IPS-18c (cell line): ENCODE results near the gene TTLL11.

Experiments used
- H3K4me3 ChIP-seq: 2 replicates; pipeline ENCODE4 v1.7.0; 2013; ENCODE audit warnings: low read depth, mild to moderate bottlenecking, low read length, moderate library complexity; ENCODE audit not compliant: insufficient read depth
- H3K9me3 ChIP-seq: one replicate; pipeline ENCODE4 v1.6.1; 2013; ENCODE audit warnings: mild to moderate bottlenecking, low read length, moderate library complexity; ENCODE audit not compliant: control insufficient read depth, insufficient read depth

The TTLL11 gene

DNA sequence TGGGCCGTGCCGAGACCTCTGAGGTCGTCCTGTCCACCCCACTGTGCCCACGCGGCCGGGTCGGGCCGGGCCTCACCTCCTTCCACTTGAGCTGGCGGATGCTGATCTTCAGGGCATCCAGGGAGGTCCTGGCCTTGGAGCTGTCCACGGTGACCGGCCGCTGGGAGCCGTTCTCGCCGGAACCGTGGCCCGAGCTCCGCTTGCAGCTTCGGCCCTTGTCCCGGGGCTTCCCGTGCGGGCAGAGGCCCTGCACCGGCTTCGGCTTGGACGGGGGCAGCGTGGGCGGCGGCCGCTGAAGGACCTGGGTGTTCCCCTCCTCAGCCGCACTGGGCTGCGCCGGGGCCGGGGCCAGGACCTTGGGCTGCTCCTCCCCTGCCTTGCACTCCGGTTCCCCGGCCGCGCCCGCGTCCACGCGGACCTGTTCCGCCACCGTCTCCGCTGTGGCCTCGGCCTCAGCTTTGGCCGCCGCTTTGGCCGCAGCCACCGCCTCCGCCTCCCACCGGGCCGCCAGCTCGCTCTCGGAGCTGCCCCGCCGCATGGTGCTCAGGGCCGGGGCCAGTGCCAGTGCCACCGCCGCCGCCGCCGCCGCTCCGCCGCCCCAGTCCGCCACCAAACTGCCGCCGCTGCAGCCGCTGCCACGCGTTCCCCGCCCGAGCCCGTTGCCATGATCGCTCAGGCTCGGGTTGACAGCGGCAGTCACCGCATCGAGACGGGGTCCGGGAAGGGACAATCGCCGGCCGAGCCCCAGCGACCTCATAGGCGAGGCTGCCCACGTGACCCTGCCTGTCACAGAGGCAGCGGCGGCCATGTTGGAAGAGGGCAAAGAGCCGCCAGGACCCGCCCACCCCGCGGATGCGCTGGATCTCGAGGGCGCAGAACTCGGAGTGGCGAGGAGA, at the start of gene TTLL11:
TTLL11 (minus strand) TSS at position 698 of the 896 bp plus-strand sequence; CDS start at position 538, 160 bp downstream.
- Histone ChIP-seq H3K4me3 (peak within 1 kb of the TSS; percentile 75), H3K9me3 (no peaks in the 10 kb centered on the region)

DNA sequence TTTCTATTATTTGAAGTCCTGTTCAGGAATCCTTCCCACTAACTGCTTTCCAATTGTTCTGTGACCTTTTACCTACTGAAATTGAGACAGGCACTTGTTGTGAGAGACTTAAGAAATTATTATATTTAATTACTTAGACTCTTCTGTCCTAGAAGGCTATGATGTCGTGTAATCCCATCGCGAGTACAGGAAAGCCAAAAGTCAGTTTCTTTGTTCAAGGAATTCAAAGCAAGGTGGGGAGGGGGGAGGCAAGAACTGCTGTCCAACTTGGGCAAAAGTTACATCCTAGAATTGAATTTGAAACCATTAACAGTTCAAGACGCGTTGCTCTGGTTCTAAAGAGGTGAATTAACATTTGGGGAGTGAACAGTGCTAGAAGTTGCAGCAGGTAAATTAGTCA, 48.6 kb upstream of the TTLL11 start:
- H3K9me3 ChIP-seq = no peaks in the 10 kb centered on the region
- no peak overlapping the region for H3K4me3 ChIP-seq

DNA sequence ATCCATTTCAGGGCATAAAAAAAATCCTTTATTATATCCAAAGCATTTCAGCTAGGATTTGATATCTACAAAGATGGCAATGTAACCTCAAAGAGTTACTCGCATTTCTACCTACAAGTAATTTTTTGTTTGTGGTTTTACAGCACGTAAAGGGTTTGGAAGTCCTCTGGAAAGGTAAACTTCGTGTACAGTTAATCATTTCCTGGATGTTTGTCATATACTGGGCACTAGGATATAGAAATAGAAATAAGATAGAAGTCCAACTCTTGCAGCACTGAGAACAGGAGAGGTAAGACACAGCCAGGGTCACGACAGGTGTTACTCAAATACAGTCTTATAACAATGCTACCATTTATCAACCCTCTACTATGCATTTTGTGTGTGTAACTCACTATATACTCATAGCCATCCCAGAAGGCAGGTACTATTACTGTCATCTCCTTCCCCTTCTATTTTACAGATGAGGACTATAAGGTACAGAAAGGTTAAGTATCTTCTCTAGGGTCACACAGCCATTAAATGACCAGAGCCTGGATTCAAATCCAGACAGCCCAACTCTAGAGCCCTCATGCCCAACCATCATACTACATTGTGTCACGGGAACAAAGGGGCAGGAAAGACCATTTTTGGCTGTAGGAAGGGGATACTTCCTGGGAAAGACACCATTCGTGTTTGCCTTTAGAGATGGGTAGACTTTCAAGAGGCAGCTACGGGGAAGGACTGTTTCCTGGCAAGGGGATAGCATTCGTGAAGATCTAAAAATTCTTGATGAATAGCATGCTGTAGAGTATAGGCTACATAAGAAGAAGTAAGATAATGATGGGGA, 47.5 kb upstream of the TTLL11 start:
- no peak overlapping the region for H3K4me3 ChIP-seq
- H3K9me3 ChIP-seq = no peaks in the 10 kb centered on the region

- Histone ChIP-seq H3K4me3 (no peak overlapping the region), H3K9me3 (no peaks in the 10 kb centered on the region)
Observed at GRCh38 chr9:122138560-122139268, 45.6 kb upstream of the TTLL11 start.

DNA sequence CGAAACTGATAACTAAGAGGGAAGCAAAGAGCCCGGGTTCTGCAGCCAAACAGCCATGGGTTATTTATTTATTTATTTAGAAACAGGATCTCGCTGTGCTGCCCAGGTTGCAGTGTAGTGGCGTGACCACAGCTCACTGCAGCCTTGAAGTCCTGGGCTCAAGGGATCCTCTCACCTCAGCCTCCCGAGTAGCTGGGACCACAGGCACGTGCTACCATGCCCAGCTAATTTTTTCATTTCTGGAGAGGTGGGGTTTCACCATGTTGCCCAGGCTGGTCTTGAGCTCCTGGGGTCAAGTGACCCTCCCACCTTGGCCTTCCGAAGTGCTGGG, 42.4 kb upstream of the TTLL11 start:
- Histone ChIP-seq H3K9me3 (no peaks in the 10 kb centered on the region), H3K4me3 (no peak overlapping the region; the same call in 1 of the 2 replicates)

DNA sequence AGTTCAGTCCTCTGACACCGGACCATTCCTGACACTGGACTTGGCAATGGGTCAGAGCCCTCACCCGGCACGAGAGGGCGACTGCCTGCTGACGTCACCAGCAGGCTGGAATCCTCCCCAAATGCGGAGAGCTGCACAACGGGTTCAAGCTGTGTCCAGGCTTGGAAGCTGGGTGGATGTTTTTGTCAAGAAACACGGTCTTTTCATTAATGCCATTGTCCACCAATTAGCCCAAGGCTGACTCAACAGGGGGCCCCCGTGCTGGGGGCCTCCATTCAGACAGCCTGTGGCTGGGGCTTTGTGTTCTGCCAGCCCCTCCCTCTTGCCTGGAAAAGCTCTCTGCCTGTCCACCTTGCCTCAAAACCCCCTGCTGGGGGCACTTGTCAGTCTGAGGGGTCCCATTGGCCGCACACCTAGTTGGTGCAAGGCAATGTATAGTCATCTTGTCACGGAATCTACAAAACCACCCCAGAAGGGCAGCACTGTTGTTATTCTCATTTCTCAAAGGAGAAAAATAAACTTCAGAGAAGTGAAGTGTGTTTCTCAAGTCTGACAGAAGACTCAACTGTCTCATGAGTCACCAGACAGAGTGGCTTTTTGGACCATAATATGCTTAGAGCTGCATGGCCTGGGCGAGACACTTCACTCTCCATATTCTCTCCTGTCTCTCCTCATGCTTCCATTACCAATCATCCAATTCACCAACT, 41.9 kb upstream of the TTLL11 start:
- Histone ChIP-seq H3K4me3 (no peak overlapping the region; the same call in 1 of the 2 replicates), H3K9me3 (no peaks in the 10 kb centered on the region)

- H3K9me3 ChIP-seq = no peaks in the 10 kb centered on the region
- H3K4me3 ChIP-seq = no peak overlapping the region
Observed at GRCh38 chr9:122133984-122134535, 41.0 kb upstream of the TTLL11 start.

- Histone ChIP-seq H3K4me3 (no peak overlapping the region), H3K9me3 (no peaks in the 10 kb centered on the region)
Observed at GRCh38 chr9:122133263-122133983, 40.3 kb upstream of the TTLL11 start.

- H3K9me3 ChIP-seq = no peaks in the 10 kb centered on the region
- H3K4me3 ChIP-seq = no peak overlapping the region
Observed at GRCh38 chr9:122132539-122132938, 39.4 kb upstream of the TTLL11 start.

- no peaks in the 10 kb centered on the region for H3K9me3 ChIP-seq
- 0 out of 2 replicates have a peak overlapping the region, but pooled peaks have one; percentile 9 for H3K4me3 ChIP-seq
Observed at GRCh38 chr9:122131401-122132001, 38.4 kb upstream of the TTLL11 start.

GRCh38 chr9:122130837-122131236, 37.7 kb upstream of the TTLL11 start:
- Histone ChIP-seq H3K4me3 (no peak overlapping the region), H3K9me3 (no peaks in the 10 kb centered on the region)

- Histone ChIP-seq H3K9me3 (no peaks in the 10 kb centered on the region), H3K4me3 (no peak overlapping the region)
Observed at GRCh38 chr9:122129969-122130368, 36.9 kb upstream of the TTLL11 start.

DNA sequence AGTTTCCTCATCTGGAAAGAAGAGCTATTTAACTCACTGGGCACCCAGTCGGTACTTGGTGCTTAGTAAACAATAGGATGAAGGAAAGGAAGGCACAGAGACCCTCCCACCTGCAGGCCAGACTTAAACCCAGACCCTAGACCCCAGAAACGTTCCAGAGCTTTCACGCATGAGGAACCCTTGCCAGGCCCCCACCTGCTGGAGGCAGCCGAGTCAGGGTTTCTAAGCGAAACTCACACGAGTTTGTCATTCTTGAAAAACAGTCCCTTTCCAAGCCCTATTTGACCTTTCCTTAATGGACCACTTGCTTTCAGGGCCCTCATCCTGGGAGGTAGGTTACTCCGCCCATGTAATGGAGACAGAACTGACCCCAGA, 35.8 kb upstream of the TTLL11 start:
- Histone ChIP-seq H3K9me3 (no peaks in the 10 kb centered on the region), H3K4me3 (no peak overlapping the region)

DNA sequence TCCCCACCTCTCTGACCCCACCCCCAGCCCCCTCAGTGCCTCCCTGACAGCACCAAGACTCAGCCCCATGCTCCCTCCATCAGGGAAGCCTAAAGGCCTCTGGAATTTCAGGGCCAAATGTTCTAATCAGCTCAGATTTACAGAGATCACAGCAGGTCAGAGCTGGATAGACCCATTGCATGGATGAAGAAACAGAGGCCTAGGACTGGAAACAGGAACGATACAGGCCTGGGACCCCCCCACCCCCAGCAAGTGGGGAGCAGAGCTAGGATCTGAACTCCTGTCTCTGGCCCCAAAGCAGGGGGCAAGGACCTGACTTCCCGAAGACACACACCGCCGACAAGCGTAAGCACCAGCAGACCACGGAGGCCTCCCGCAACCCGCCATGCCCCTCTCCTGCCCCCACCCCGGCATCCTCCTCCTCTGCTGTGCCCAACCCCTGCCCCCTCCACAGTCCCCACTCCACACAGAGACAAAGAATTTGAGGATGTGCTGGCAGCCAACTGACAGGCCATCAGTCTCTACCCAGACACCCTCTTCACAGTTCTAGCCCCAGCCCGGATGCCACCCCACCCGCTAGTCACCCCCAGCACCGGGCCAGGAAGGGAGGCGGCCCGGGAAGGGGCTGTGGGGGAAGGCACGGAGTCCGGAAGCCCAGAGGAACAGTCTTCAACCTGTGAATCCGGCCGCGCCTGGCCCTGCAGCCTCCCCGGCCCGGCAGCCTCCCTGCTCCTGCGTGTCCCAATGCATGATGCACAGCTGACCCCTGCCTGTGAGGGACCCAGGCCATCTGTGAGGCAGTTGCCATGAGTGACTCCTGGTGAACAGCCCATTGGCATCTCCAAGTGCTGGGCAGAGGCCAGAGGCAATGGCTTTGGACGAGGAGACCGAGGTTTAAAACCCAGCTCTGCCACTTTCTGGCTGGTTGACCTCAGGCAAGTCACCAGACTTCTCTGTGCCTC, 35.2 kb upstream of the TTLL11 start:
- Histone ChIP-seq H3K4me3 (no peak overlapping the region), H3K9me3 (no peaks in the 10 kb centered on the region)

GRCh38 chr9:122127396-122127798, 34.3 kb upstream of the TTLL11 start:
- Histone ChIP-seq H3K4me3 (no peak overlapping the region), H3K9me3 (no peaks in the 10 kb centered on the region)
